HepG2 (cell line): ENCODE measurements around the gene CAMTA2. TPM values are rescaled to one million over a fixed set of nuclear protein-coding genes. Genes with fewer than 3 reads are reported as not detected.

ENCODE experiments used
- FOSL2 ChIP-seq: sonication (generic); formaldehyde crosslinking; IDR thresholded peaks from 2 replicates; pipeline ENCODE4 v1.4.0; 2020; ENCODE audit warnings: missing genetic modification reagents
- FOXA1 ChIP-seq, 2 experiments: fragments of 450-650 bp in 1 of 2; sonication (generic) in 1 of 2; formaldehyde crosslinking in 1 of 2; IDR thresholded peaks; 2 replicates each; pipeline versions ENCODE4 v1.4.0 to v1.6.1; 2016 to 2020; ENCODE audit warnings: missing genetic modification reagents in 1 of 2
- GMEB1 ChIP-seq: sonication (generic); formaldehyde crosslinking; IDR thresholded peaks from 2 replicates; pipeline ENCODE4 v1.5.1; 2020; ENCODE audit warnings: missing genetic modification reagents, mild to moderate bottlenecking, borderline replicate concordance
- HES4 ChIP-seq: sonication (generic); formaldehyde crosslinking; IDR thresholded peaks from 2 replicates; pipeline ENCODE4 v1.9.0; 2021; ENCODE audit warnings: mild to moderate bottlenecking, missing genetic modification reagents, borderline replicate concordance
- LCORL ChIP-seq, 2 experiments: fragments of 450-650 bp in 1 of 2; sonication (generic) in 1 of 2; formaldehyde crosslinking in 1 of 2; IDR thresholded peaks; 2 replicates each; pipeline versions ENCODE4 v1.5.0 to v1.6.1; 2017 to 2020; ENCODE audit warnings: antibody characterized with exemption in 1 of 2, missing genetic modification reagents in 1 of 2
- NCOR1 ChIP-seq: fragments of 200-600 bp; sonication (generic); IDR thresholded peaks from 2 replicates; pipeline ENCODE4 v1.7.0; 2017; ENCODE audit warnings: antibody characterized with exemption, low read length, borderline replicate concordance
- PAX8 ChIP-seq: sonication (generic); formaldehyde crosslinking; IDR thresholded peaks from 2 replicates; pipeline ENCODE4 v1.8.0; 2022; ENCODE audit warnings: mild to moderate bottlenecking, missing genetic modification reagents, borderline replicate concordance
- RFX3 ChIP-seq: IDR thresholded peaks from 2 replicates; pipeline ENCODE4 v1.6.1; 2016; ENCODE audit warnings: missing biosample characterization, missing genetic modification reagents
- WIZ ChIP-seq: sonication (generic); formaldehyde crosslinking; IDR thresholded peaks from 2 replicates; pipeline ENCODE4 v1.5.1; 2020; ENCODE audit warnings: mild to moderate bottlenecking, missing genetic modification reagents
- ZFP37 ChIP-seq: sonication (generic); formaldehyde crosslinking; IDR thresholded peaks from 2 replicates; pipeline ENCODE4 v1.4.0; 2020; ENCODE audit warnings: missing genetic modification reagents, borderline replicate concordance
- ZNF275 ChIP-seq: sonication (generic); formaldehyde crosslinking; IDR thresholded peaks from 2 replicates; pipeline ENCODE4 v1.8.0; 2022; ENCODE audit warnings: missing genetic modification reagents, mild to moderate bottlenecking, inconsistent platforms, borderline replicate concordance
- ZNF574 ChIP-seq: sonication (generic); formaldehyde crosslinking; IDR thresholded peaks from 2 replicates; pipeline ENCODE4 v1.4.0; 2020; ENCODE audit warnings: missing genetic modification reagents
- polyA plus RNA-seq, 8 experiments: library from polyadenylated mRNA; depleted of rRNA in 3 of 8; stranded (reverse) in 7 of 8; unstranded in 1 of 8; fragments of >200 nt; fragmentation: Illumina TruSeq in 4 of 8; extraction: Trizol in 4 of 8; gene quantifications; 2 replicates each; pipeline versions ENCODE4 v1.2.1 to v1.2.3, GENCODE V29; 2011 to 2016; ENCODE audit warnings: low read depth in 4 of 8, missing spikeins in 1 of 8, mixed read lengths in 1 of 8; ENCODE audit not compliant: insufficient read depth in 1 of 8
- total RNA-seq, 5 experiments: library from RNA; depleted of rRNA; stranded (reverse); fragments of >200 nt; fragmentation: Illumina TruSeq; extraction: Trizol; gene quantifications; 2 replicates each; pipeline ENCODE4 v1.2.3, GENCODE V29; 2016; ENCODE audit warnings: low read depth in 1 of 5
- TF ChIP-seq, protein P1 (sequence below): sonication (generic); formaldehyde crosslinking; IDR thresholded peaks from 2 replicates; pipeline ENCODE4 v1.5.0; 2020; ENCODE audit warnings: missing genetic modification reagents
- TF ChIP-seq, protein P2 (sequence below): sonication (generic); formaldehyde crosslinking; IDR thresholded peaks from 2 replicates; pipeline ENCODE4 v1.4.0; 2020; ENCODE audit warnings: missing genetic modification reagents
- TF ChIP-seq, protein P3 (sequence below): sonication (generic); formaldehyde crosslinking; conservative IDR thresholded peaks from 2 replicates; pipeline ENCODE4 v1.4.0; 2020; ENCODE audit warnings: missing genetic modification reagents
- TF ChIP-seq, protein P4 (sequence below): sonication (generic); formaldehyde crosslinking; IDR thresholded peaks from 2 replicates; pipeline ENCODE4 v1.4.0; 2020; ENCODE audit warnings: missing genetic modification reagents; ENCODE audit errors: not compliant biosample characterization

Gene CAMTA2
- total and polyA plus RNA-seq, 2 of the 13 experiments (the other 11 are each of a cell fraction or from before 2014, with no cell fraction given) = 4.1 to 7.1 TPM

DNA sequence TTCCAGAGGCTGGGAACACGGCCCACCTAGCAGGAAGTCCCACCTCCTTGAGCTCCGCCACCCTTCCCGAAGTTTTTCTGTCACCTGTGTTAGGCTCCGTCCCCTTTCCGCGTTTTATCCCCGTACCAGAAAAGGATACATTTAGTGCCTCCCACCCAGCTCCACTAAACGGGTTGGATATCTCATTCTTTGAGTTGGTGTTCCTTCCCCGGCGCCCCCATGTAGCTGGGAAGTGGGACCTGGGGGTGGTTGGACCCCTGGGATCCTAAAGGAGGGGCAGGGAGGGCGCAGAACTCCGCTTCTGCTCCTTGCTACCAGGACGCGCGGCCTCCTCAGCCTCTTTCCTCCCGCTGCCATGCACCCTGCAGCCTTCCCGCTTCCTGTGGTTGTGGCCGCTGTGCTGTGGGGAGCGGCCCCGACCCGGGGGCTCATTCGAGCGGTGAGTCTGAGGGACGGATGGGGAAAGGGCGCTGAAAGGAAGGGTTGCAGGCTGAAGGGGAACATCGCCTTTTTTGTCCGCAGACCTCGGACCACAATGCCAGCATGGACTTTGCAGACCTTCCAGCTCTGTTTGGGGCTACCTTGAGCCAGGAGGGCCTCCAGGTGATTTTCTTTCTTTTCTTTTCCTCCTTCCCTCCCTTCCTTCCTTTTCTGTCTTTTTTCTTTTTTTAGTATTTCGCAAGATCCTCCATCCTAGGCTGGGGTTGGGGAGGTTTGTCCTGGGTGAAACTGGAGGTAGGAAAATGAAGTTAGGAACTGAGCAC lies 46.7 kb downstream of the CAMTA2 start (continued):
- TF ChIP-seq, protein P1, sequence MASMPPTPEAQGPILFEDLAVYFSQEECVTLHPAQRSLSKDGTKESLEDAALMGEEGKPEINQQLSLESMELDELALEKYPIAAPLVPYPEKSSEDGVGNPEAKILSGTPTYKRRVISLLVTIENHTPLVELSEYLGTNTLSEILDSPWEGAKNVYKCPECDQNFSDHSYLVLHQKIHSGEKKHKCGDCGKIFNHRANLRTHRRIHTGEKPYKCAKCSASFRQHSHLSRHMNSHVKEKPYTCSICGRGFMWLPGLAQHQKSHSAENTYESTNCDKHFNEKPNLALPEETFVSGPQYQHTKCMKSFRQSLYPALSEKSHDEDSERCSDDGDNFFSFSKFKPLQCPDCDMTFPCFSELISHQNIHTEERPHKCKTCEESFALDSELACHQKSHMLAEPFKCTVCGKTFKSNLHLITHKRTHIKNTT (CRISPR knock-in tag) = no peak
- TF ChIP-seq, protein P2, sequence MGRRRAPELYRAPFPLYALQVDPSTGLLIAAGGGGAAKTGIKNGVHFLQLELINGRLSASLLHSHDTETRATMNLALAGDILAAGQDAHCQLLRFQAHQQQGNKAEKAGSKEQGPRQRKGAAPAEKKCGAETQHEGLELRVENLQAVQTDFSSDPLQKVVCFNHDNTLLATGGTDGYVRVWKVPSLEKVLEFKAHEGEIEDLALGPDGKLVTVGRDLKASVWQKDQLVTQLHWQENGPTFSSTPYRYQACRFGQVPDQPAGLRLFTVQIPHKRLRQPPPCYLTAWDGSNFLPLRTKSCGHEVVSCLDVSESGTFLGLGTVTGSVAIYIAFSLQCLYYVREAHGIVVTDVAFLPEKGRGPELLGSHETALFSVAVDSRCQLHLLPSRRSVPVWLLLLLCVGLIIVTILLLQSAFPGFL (CRISPR knock-in tag) = no peak
- no peak for TF ChIP-seq ZFP37 (CRISPR knock-in tag)
- TF ChIP-seq PAX8 (CRISPR knock-in tag) = no peak
- TF ChIP-seq, protein P3, sequence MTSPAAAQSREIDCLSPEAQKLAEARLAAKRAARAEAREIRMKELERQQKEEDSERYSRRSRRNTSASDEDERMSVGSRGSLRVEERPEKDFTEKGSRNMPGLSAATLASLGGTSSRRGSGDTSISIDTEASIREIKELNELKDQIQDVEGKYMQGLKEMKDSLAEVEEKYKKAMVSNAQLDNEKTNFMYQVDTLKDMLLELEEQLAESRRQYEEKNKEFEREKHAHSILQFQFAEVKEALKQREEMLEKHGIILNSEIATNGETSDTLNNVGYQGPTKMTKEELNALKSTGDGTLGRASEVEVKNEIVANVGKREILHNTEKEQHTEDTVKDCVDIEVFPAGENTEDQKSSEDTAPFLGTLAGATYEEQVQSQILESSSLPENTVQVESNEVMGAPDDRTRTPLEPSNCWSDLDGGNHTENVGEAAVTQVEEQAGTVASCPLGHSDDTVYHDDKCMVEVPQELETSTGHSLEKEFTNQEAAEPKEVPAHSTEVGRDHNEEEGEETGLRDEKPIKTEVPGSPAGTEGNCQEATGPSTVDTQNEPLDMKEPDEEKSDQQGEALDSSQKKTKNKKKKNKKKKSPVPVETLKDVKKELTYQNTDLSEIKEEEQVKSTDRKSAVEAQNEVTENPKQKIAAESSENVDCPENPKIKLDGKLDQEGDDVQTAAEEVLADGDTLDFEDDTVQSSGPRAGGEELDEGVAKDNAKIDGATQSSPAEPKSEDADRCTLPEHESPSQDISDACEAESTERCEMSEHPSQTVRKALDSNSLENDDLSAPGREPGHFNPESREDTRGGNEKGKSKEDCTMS (CRISPR knock-in tag) = no peak
- peak; percentile 28; the same call in 1 of the 2 replicates for TF ChIP-seq ZNF574 (CRISPR knock-in tag)
- TF ChIP-seq, protein P4, sequence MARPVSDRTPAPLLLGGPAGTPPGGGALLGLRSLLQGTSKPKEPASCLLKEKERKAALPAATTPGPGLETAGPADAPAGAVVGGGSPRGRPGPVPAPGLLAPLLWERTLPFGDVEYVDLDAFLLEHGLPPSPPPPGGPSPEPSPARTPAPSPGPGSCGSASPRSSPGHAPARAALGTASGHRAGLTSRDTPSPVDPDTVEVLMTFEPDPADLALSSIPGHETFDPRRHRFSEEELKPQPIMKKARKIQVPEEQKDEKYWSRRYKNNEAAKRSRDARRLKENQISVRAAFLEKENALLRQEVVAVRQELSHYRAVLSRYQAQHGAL = no peak
- TF ChIP-seq WIZ (CRISPR knock-in tag) = no peak
- no peak for TF ChIP-seq FOXA1 (IDR thresholded peaks at IDR 0.05)
- TF ChIP-seq FOXA1 (CRISPR knock-in tag; IDR thresholded peaks at IDR 0.05) = no peak
- TF ChIP-seq NCOR1 = no peak
- no peak for TF ChIP-seq LCORL (IDR thresholded peaks at IDR 0.05)
- no peak for TF ChIP-seq LCORL (CRISPR knock-in tag; IDR thresholded peaks at IDR 0.05)
- TF ChIP-seq ZNF275 (CRISPR knock-in tag) = no peak
- no peak for TF ChIP-seq RFX3 (CRISPR knock-in tag)
- no peak for TF ChIP-seq FOSL2 (CRISPR knock-in tag)
- TF ChIP-seq GMEB1 = no peak
- 0 out of 2 replicates have a peak, but pooled peaks have one; percentile 19 for TF ChIP-seq HES4 (CRISPR knock-in tag)
